ENCODE results near the gene COPE. TPM values are rescaled to one million over a fixed set of nuclear protein-coding genes. Genes with fewer than 3 reads are reported as not detected.

Gene COPE
- total RNA-seq, 1 donor, result 179 TPM

DNA sequence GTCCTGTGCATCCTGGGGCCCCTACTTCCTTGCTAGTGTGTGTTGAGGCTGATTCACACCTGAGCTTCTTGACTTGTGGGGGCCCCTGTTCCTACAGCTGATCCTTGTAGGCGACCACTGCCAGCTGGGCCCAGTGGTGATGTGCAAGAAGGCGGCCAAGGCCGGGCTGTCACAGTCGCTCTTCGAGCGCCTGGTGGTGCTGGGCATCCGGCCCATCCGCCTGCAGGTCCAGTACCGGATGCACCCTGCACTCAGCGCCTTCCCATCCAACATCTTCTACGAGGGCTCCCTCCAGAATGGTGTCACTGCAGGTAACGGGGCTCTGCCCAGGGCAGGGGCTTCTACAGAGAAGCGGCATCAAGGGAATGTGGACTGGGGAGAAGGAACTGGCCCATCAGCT, 62.0 kb downstream of the COPE start:
- H2AFZ ChIP-seq (ENCODE audit: low read length), result no peak overlapping the region
- no peaks in the 10 kb centered on the region for H3K27me3 ChIP-seq (ENCODE audit: insufficient read depth, low read length)
- peaks cover 97% of the 10 kb centered on the region for H3K36me3 ChIP-seq (ENCODE audit: insufficient read depth, low read length)
- TF ChIP-seq, protein P1, sequence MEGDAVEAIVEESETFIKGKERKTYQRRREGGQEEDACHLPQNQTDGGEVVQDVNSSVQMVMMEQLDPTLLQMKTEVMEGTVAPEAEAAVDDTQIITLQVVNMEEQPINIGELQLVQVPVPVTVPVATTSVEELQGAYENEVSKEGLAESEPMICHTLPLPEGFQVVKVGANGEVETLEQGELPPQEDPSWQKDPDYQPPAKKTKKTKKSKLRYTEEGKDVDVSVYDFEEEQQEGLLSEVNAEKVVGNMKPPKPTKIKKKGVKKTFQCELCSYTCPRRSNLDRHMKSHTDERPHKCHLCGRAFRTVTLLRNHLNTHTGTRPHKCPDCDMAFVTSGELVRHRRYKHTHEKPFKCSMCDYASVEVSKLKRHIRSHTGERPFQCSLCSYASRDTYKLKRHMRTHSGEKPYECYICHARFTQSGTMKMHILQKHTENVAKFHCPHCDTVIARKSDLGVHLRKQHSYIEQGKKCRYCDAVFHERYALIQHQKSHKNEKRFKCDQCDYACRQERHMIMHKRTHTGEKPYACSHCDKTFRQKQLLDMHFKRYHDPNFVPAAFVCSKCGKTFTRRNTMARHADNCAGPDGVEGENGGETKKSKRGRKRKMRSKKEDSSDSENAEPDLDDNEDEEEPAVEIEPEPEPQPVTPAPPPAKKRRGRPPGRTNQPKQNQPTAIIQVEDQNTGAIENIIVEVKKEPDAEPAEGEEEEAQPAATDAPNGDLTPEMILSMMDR (IDR thresholded peaks at IDR 0.05; ENCODE audit: extremely low read depth, low read depth, low read length), result no peak
- no peaks in the 10 kb centered on the region for H3K9me3 ChIP-seq (ENCODE audit: low read depth, low read length)
- H3K4me2 ChIP-seq (ENCODE audit: insufficient read depth, low read length), result no peak overlapping the region
- H3K4me1 ChIP-seq (ENCODE audit: insufficient read depth, low read length), result no peaks in the 10 kb centered on the region
- no peak for DNase-seq (ENCODE audit: insufficient read length, low spot score, missing footprints)
- H3K4me3 ChIP-seq (ENCODE audit: insufficient read depth, low read length), result no peak overlapping the region
- H3K27ac ChIP-seq (ENCODE audit: low read depth, low read length), result no peak overlapping the region
- peaks cover 53% of the 10 kb centered on the region for H4K20me1 ChIP-seq (ENCODE audit: insufficient read depth, low read length)
- peaks cover 65% of the 10 kb centered on the region for H3K79me2 ChIP-seq (ENCODE audit: insufficient read depth, low read length)

DNA sequence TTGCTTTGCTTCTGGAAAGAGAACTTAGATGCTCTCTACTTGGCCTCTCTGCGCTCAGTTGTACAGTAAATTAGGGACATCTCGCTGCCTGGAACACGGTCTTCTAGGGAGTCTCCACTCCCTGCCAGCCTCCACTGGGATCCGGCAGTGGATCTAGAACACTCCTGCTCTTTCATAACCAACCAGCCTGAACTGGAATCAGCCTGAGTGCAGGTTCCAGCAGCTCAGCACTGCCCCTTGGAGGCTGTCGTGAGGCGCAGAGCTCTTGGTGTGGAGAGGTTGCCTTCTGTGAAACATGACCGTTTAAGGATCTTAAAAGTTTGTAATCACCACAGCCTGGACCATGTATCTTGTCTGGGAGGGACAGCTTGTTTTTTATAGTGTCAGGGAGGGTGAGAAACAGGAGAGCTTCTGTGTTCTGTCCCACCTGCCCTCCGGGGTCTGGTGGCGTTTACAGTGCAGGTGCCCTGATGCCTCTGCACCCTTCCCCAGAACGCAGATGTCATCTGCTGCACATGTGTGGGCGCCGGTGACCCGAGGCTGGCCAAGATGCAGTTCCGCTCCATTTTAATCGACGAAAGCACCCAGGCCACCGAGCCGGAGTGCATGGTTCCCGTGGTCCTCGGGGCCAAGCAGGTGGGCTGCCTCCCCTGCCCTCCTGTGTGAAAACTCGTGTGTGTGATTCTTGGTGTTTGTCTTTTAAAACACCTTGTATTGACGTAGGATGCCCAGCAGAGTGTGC, 62.6 kb downstream of the COPE start:
- H3K4me1 ChIP-seq (ENCODE audit: insufficient read depth, low read length), result no peaks in the 10 kb centered on the region
- no peaks in the 10 kb centered on the region for H3K27me3 ChIP-seq (ENCODE audit: insufficient read depth, low read length)
- H3K4me3 ChIP-seq (ENCODE audit: insufficient read depth, low read length), result no peak overlapping the region
- H3K9me3 ChIP-seq (ENCODE audit: low read depth, low read length), result no peaks in the 10 kb centered on the region
- no peak overlapping the region for H2AFZ ChIP-seq (ENCODE audit: low read length)
- peaks cover 69% of the 10 kb centered on the region for H3K79me2 ChIP-seq (ENCODE audit: insufficient read depth, low read length)
- peak; percentile 99 for DNase-seq (ENCODE audit: insufficient read length, low spot score, missing footprints)
- peaks cover 53% of the 10 kb centered on the region for H4K20me1 ChIP-seq (ENCODE audit: insufficient read depth, low read length)
- no peak overlapping the region for H3K4me2 ChIP-seq (ENCODE audit: insufficient read depth, low read length)
- no peak overlapping the region for H3K27ac ChIP-seq (ENCODE audit: low read depth, low read length)
- H3K36me3 ChIP-seq (ENCODE audit: insufficient read depth, low read length), result peaks cover 97% of the 10 kb centered on the region
- TF ChIP-seq, protein P1 (IDR thresholded peaks at IDR 0.05; ENCODE audit: extremely low read depth, low read depth, low read length), result peak; percentile 49

DNA sequence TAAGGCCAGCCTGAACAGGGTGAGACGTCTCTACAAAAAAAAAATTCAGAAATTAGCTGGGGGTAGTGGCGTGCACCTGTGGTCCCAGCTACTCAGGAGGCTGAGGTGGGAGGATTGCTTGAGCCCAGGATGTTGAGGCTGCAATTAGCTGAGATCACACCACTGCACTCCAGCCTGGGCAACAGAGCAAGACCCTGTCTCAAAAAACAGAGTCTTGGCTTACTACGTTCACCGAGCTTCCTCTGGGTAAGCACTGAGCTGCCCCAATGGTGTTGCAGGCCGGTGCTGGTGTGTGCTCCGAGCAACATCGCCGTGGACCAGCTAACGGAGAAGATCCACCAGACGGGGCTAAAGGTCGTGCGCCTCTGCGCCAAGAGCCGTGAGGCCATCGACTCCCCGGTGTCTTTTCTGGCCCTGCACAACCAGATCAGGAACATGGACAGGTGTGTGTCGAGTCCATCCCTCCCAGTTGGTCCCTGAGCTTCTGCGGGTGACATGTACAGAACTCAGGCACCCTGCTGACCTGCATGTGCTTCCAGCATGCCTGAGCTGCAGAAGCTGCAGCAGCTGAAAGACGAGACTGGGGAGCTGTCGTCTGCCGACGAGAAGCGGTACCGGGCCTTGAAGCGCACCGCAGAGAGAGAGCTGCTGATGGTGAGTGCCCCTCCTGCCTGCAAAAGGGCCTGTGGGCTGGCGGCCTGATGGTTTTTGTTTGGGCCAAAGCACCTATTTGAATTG, 63.4 kb downstream of the COPE start:
- Histone ChIP-seq H2AFZ (ENCODE audit: low read length) (no peak overlapping the region), H3K79me2 (ENCODE audit: insufficient read depth, low read length) (peaks cover 72% of the 10 kb centered on the region), H3K4me2 (ENCODE audit: insufficient read depth, low read length) (no peak overlapping the region), H3K27me3 (ENCODE audit: insufficient read depth, low read length) (no peaks in the 10 kb centered on the region), H3K9me3 (ENCODE audit: low read depth, low read length) (no peaks in the 10 kb centered on the region), H4K20me1 (ENCODE audit: insufficient read depth, low read length) (peaks cover 56% of the 10 kb centered on the region), H3K4me1 (ENCODE audit: insufficient read depth, low read length) (no peaks in the 10 kb centered on the region), H3K36me3 (ENCODE audit: insufficient read depth, low read length) (peaks cover 97% of the 10 kb centered on the region), H3K27ac (ENCODE audit: low read depth, low read length) (no peak overlapping the region), H3K4me3 (ENCODE audit: insufficient read depth, low read length) (no peak overlapping the region)
- TF ChIP-seq, protein P1 (IDR thresholded peaks at IDR 0.05; ENCODE audit: extremely low read depth, low read depth, low read length), result no peak
- no peak for DNase-seq (ENCODE audit: insufficient read length, low spot score, missing footprints)

DNA sequence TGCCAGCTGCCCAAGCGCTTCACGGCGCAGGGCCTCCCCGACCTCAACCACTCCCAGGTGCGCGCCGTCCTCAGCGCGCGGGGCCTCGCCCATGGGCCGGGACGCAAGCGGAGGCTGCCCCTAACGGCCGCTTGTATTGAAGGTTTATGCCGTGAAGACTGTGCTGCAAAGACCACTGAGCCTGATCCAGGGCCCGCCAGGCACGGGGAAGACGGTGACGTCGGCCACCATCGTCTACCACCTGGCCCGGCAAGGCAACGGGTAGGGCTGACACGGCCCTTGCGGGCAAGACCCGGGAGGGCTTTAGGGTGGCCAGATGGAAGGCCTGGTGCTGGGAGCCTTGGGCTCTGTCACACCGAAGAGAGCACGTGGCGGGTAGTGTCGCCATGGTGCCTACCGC, 64.2 kb downstream of the COPE start:
- Histone ChIP-seq H3K4me1 (ENCODE audit: insufficient read depth, low read length) (peaks cover under 1% of the 10 kb centered on the region), H3K27me3 (ENCODE audit: insufficient read depth, low read length) (no peaks in the 10 kb centered on the region), H4K20me1 (ENCODE audit: insufficient read depth, low read length) (peaks cover 63% of the 10 kb centered on the region), H3K36me3 (ENCODE audit: insufficient read depth, low read length) (peaks cover 96% of the 10 kb centered on the region), H3K79me2 (ENCODE audit: insufficient read depth, low read length) (peaks cover 74% of the 10 kb centered on the region), H3K27ac (ENCODE audit: low read depth, low read length) (no peak overlapping the region), H3K4me3 (ENCODE audit: insufficient read depth, low read length) (no peak overlapping the region), H3K4me2 (ENCODE audit: insufficient read depth, low read length) (no peak overlapping the region), H3K9me3 (ENCODE audit: low read depth, low read length) (no peaks in the 10 kb centered on the region), H2AFZ (ENCODE audit: low read length) (no peak overlapping the region)
- DNase-seq (ENCODE audit: insufficient read length, low spot score, missing footprints), result peak; percentile 54
- TF ChIP-seq, protein P1 (IDR thresholded peaks at IDR 0.05; ENCODE audit: extremely low read depth, low read depth, low read length), result no peak

Measured in osteoblast (primary cell).